Measurements from ENCODE around the gene TENT5C. TPM values are rescaled to one million over a fixed set of nuclear protein-coding genes. Genes with fewer than 3 reads are reported as not detected.
"Not testable (repeated sequence)": the region's sequence is repeated elsewhere in the genome, so short reads cannot be mapped to it uniquely, and the experiment has no call there.

The TENT5C gene
- 0.09 and 0.12 TPM in 2 replicates for total RNA-seq (2014; rRNA removed; shearing (Covaris generic))
- 0.03 and 0.06 TPM in 2 replicates for polyA plus RNA-seq (2014; cell fraction: nucleus; rRNA removed)

GRCh38 chr1:117605774-117606648 is at the start of gene TENT5C:
Gene TENT5C, plus strand, starts transcription at chr1:117606048. Its CDS starts 16,821 bp downstream, at chr1:117622869.
- peak; percentile 93 for DNase-seq (ENCODE audit: extremely low read depth, low read depth)

GRCh38 chr1:117556341-117556740 is 49.5 kb upstream of the TENT5C start:
- DNase-seq (ENCODE audit: extremely low read depth, low read depth): no peak

- DNase-seq (ENCODE audit: extremely low read depth, low read depth): no peak
Observed at GRCh38 chr1:117556976-117557375, 48.9 kb upstream of the TENT5C start.

DNA sequence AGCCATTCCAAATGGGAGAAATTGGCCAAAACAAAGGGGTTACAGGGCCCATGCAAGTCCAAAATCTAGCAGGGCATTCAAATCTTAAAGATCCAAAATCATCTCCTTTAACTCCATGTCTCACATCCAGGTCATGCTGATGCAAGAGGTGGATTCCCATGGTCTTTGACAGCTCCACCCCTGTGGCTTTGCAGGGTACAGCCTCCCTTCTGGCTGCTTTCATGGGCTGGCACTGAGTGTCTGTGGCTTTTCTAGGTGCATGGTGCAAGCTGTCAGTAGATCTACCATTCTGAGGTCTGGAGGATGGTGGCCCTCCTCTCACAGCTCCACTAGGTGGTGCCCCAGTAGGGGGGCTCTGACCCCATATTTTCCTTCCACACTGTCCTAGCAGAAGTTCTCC is 47.4 kb upstream of the TENT5C start:
- DNase-seq (ENCODE audit: extremely low read depth, low read depth): not testable (repeated sequence)

DNA sequence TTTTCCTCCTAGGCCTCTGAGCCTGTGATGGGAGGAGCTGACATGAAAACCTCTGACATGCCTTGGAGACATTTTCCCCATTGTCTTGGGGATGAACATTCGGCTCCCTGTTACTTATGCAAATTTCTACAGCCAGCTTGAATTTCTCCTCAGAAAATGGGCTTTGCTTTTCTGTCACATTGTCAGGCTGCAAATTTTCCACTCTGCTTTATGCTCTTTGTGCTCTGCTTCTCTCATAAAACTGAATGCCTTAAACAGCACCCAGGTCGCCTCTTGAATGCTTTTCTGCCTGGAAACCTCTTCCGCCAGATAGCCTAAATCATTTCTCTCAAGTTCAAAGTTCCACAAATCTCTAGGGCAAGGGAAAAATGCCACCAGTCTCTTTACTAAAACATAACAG is 46.7 kb upstream of the TENT5C start:
- DNase-seq (ENCODE audit: extremely low read depth, low read depth): no peak

DNA sequence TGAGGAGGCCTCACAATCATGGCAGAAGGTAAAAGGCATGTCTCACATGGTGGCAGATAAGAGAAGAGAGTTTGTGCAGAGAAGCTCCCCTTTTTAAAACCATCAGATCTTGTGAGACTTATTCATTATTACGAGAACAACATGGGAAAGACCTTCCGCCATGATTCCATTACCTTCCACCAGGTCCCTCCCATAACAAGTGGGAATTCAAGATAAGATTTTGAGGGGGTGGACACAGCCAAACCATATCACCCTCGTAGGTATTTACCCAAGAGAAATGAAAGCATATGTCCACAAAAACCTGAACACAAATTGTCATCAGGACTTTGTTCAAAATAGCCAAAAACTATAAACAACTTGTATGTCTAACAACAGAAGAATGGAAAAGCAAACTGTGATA is 45.9 kb upstream of the TENT5C start:
- DNase-seq (ENCODE audit: extremely low read depth, low read depth): no peak

DNA sequence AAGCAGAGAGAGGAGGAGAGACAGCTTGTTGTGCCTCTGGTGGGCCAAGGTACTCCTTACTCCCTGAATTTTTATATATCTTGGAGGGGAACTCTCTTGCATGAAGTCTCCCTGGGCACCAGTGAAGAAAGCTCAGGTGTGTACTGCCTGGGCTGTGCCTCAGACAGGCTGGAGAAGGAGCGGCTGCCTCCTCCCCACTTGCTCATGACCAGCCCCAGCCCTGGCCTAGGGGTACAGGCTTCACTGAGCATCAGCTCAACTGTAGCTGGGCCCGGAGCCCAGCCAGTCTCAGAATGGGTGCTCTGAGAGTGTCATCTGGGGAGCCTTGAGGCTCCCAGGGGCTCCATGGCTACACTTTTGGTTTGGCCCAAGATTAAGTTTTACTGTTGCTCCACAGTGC is 44.8 kb upstream of the TENT5C start:
- DNase-seq (ENCODE audit: extremely low read depth, low read depth): no peak

GRCh38 chr1:117561551-117561950 is 44.3 kb upstream of the TENT5C start:
- DNase-seq (ENCODE audit: extremely low read depth, low read depth): no peak

GRCh38 chr1:117562581-117563491 is 43.0 kb upstream of the TENT5C start:
- DNase-seq (ENCODE audit: extremely low read depth, low read depth): no peak

DNA sequence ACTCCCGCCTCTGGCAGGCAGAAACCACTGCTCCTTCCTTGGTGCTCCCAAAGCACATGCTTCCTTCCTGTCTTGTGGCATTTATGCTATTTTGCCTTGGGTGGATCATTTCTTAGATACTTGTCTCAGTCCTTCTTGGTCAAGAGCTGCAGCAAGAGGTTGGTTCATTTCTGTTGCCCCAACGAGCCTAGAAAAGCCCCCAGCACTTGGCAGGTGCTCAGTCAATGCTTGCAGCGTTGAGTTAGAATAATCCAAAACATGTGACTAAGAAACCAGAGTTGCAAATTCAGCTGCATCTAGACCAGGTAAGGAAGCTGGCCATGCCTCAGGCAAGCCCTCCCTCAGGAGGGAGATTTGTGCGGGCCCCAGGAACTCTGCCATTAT is 42.4 kb upstream of the TENT5C start:
- DNase-seq (ENCODE audit: extremely low read depth, low read depth): no peak

DNA sequence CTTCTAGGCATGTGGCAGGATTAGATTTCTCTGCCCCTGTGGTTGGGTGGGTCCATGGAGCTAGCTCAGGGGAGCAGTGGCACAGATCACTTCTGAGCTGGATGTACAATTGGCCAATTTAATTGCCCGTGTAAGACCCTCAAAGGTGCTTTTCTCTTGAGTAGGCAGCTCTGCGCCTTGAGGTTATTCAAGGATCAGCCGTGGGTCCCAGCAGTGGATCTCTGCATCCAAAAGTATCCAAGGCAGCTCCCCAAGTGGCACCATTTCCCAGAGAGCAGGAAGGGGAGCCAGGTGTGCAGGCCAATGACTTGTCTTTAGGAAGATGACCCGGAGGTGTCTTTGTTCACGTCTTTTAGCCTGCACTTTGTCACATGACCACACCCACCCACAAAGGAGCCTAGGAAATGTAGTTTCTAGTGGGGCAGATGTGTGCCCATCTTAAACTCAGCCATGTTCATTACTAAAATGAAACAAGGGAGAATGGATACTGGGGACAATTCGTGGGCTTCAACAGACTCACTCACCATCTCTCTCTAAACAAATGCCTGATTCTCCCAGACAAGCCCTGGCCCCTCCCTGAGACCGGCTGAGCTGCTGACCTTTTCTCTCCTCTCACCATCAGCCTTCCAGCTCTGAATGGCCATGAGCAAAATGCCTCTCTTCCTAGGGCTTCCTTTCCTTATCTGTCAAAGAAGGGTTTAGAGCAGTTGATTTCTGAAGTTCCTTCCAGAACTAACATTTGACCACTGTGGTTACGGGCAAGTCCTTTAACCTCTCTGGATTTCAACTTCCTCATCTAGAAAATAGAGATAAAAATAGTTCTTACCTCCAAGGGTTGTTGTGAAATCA is 41.4 kb upstream of the TENT5C start:
- no peak for DNase-seq (ENCODE audit: extremely low read depth, low read depth)

DNA sequence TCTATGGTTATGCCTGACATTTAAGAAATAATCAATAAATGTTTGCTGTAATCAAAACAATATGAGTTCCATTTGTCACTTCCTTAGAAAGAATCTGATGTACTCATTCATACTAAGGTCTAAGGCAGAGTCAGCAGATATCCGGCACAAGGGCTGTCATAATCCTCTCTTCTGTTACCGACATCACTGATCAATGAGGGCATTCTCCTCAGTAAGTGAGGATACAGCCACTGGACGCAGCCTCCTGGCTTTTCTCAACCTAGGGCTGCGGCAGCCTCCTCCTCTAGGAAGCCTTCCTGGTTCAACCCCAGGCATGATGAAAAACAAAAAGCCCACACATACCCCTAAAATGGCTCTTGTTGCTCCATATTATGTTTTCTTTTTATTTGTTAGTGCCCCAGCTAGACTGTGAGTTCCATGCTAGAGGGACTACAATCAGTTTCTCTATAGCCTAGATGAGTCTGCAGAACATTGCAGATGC is 40.7 kb upstream of the TENT5C start:
- DNase-seq (ENCODE audit: extremely low read depth, low read depth): no peak

GRCh38 chr1:117565745-117566455 is 39.9 kb upstream of the TENT5C start:
- DNase-seq (ENCODE audit: extremely low read depth, low read depth): no peak

- no peak for DNase-seq (ENCODE audit: extremely low read depth, low read depth)
Observed at GRCh38 chr1:117566556-117566955, 39.3 kb upstream of the TENT5C start.

DNA sequence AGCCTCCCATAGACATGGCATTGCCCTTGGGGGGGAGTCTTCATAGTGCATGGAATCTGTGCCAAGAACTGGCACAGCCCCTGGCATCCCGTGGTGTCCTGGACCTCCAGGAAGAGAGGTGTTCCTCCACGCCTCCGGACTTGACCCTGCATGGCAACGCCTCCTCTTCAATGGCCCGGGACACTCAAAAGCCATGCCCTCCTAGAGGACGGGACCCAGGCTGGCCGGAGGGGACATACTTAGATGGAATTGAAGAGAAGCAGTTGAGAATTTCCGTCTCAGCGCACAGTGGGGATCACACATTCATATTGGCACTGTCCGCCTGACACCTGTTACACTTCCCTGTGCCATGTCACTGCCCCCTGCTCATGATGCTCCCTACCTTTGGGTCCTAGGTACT is 38.4 kb upstream of the TENT5C start:
- no peak for DNase-seq (ENCODE audit: extremely low read depth, low read depth)

GRCh38 chr1:117567976-117568375 is 37.9 kb upstream of the TENT5C start:
- no peak for DNase-seq (ENCODE audit: extremely low read depth, low read depth)

DNA sequence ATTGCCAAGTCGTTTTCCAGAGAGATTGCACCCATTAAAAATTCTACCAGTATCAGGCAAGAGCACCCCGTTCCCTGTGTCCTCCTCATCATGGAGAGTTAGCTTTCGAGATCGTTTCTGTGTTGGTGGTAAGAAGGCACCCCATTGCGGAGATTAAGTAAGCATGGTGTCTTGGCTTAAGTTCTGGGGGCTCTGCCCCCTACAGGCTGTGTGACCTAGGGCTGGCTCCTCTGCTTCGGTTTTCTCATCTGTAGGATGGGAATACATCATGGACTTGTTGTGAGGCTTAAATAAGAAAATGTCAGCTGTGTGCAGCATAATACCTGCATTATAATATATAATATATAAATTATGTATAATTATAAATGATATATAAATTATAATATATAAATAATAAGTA is 36.8 kb upstream of the TENT5C start:
- DNase-seq (ENCODE audit: extremely low read depth, low read depth): no peak

- DNase-seq (ENCODE audit: extremely low read depth, low read depth): no peak
Observed at GRCh38 chr1:117569856-117570255, 36.0 kb upstream of the TENT5C start.

GRCh38 chr1:117570988-117571409 is 34.8 kb upstream of the TENT5C start:
- DNase-seq (ENCODE audit: extremely low read depth, low read depth): no peak

GRCh38 chr1:117571496-117571895 is 34.4 kb upstream of the TENT5C start:
- DNase-seq (ENCODE audit: extremely low read depth, low read depth): no peak
